ENCODE data around the gene NCEH1. TPM values are rescaled to one million over a fixed set of nuclear protein-coding genes. Genes with fewer than 3 reads are reported as not detected.

NCEH1 gene
- total RNA-seq, 1 experiment from 2014 or later: 2.7 TPM

GRCh38 chr3:172591876-172592771, 118.7 kb downstream of the NCEH1 start:
- no peaks in the 10 kb centered on the region for H3K36me3 ChIP-seq (replicated peaks; ENCODE audit: control insufficient read depth, insufficient read depth, low read length)
- H3K4me3 ChIP-seq (ENCODE audit: insufficient read depth, low read depth, low read length): no peak overlapping the region
- H3K27me3 ChIP-seq (ENCODE audit: control insufficient read depth, insufficient read depth, low read length): no peaks in the 10 kb centered on the region
- DNase-seq: no peak

- H3K27me3 ChIP-seq (ENCODE audit: control insufficient read depth, insufficient read depth, low read length): no peaks in the 10 kb centered on the region
- H3K4me3 ChIP-seq (ENCODE audit: insufficient read depth, low read depth, low read length): no peak overlapping the region
- DNase-seq: no peak
- no peaks in the 10 kb centered on the region for H3K36me3 ChIP-seq (replicated peaks; ENCODE audit: control insufficient read depth, insufficient read depth, low read length)
Observed at GRCh38 chr3:172591125-172591605, 119.7 kb downstream of the NCEH1 start.

- no peaks in the 10 kb centered on the region for H3K36me3 ChIP-seq (replicated peaks; ENCODE audit: control insufficient read depth, insufficient read depth, low read length)
- DNase-seq: no peak
- no peaks in the 10 kb centered on the region for H3K27me3 ChIP-seq (ENCODE audit: control insufficient read depth, insufficient read depth, low read length)
- H3K4me3 ChIP-seq (ENCODE audit: insufficient read depth, low read depth, low read length): no peak overlapping the region
Observed at GRCh38 chr3:172586436-172586835, 124.4 kb downstream of the NCEH1 start.

GRCh38 chr3:172585954-172586353, 124.9 kb downstream of the NCEH1 start:
- no peaks in the 10 kb centered on the region for H3K27me3 ChIP-seq (ENCODE audit: control insufficient read depth, insufficient read depth, low read length)
- no peaks in the 10 kb centered on the region for H3K36me3 ChIP-seq (replicated peaks; ENCODE audit: control insufficient read depth, insufficient read depth, low read length)
- DNase-seq: no peak
- H3K4me3 ChIP-seq (ENCODE audit: insufficient read depth, low read depth, low read length): no peak overlapping the region

- Histone ChIP-seq H3K27me3 (ENCODE audit: control insufficient read depth, insufficient read depth, low read length) (no peaks in the 10 kb centered on the region), H3K36me3 (replicated peaks; ENCODE audit: control insufficient read depth, insufficient read depth, low read length) (no peaks in the 10 kb centered on the region), H3K4me3 (ENCODE audit: insufficient read depth, low read depth, low read length) (no peak overlapping the region)
- no peak for DNase-seq
Observed at GRCh38 chr3:172582712-172583111, 128.2 kb downstream of the NCEH1 start.

GRCh38 chr3:172581757-172582166, 129.1 kb downstream of the NCEH1 start:
- H3K27me3 ChIP-seq (ENCODE audit: control insufficient read depth, insufficient read depth, low read length): no peaks in the 10 kb centered on the region
- no peaks in the 10 kb centered on the region for H3K36me3 ChIP-seq (replicated peaks; ENCODE audit: control insufficient read depth, insufficient read depth, low read length)
- no peak for DNase-seq
- H3K4me3 ChIP-seq (ENCODE audit: insufficient read depth, low read depth, low read length): no peak overlapping the region

GRCh38 chr3:172580680-172581401, 130.0 kb downstream of the NCEH1 start:
- H3K27me3 ChIP-seq (ENCODE audit: control insufficient read depth, insufficient read depth, low read length): no peaks in the 10 kb centered on the region
- no peak overlapping the region for H3K4me3 ChIP-seq (ENCODE audit: insufficient read depth, low read depth, low read length)
- DNase-seq: no peak
- no peaks in the 10 kb centered on the region for H3K36me3 ChIP-seq (replicated peaks; ENCODE audit: control insufficient read depth, insufficient read depth, low read length)

Other genes starting within 250 kb of the NCEH1 start
- gene TNFSF10, start 187.6 kb downstream of the NCEH1 start, total RNA-seq (2014; rRNA removed; shearing (Covaris generic)): not detected in 2 replicates
- 78.2 and 117 TPM in 2 replicates for gene ECT2, start 39.7 kb upstream of the NCEH1 start, total RNA-seq (2014; rRNA removed; shearing (Covaris generic))